ENCODE results near the gene OR1S1. TPM values are rescaled to one million over a fixed set of nuclear protein-coding genes. Genes with fewer than 3 reads are reported as not detected.

Gene OR1S1
- total RNA-seq, 2 experiments from 2014 or later = not detected

DNA sequence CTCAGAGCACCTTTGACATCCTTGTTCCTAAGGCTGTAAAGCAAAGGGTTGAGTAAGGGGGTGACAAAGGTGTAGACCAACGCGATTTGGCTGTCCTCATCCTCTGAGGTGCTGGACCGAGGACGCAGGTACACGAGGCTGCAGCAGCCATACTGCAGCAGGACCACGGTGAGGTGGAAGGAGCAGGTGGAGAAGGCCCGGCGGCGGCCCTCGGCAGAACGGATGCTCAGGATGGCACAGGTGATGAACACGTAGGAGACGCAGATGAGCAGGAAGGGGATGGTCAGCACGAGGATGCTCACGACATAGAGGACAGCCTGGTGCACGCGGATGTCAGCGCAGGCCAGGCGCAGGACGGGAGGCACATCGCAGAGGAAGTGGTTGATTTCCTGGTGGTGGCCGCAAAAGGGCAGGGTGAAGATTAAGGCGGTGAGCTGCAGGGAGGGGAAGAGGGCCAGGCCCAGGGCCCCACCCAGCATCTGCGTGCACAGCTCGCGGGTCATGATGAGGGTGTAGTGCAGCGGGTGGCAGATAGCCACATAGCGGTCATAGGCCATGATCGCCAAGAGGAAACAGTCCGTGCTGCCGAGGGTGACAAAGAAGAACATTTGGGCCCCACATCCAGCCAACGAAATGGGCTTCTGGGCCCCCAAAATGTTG is 15.6 kb downstream of the OR1S1 start:
- no peak for ATAC-seq (ENCODE audit: poor library complexity)
- H3K9me3 ChIP-seq (ENCODE audit: control insufficient read depth in 1 of 2, insufficient read depth in 1 of 2, low read length in 2 of 2) = peaks cover 0 to 8% of the 10 kb centered on the region in 2 experiments
- no peaks in the 10 kb centered on the region for H3K4me1 ChIP-seq (ENCODE audit: insufficient read depth, low read length)
- intact Hi-C loops (cut with DNase I, micrococcal nuclease) = no loop called here
- H3K4me3 ChIP-seq (ENCODE audit: low read length) = no peak overlapping the region
- Mint-ChIP-seq H3K4me1 (ENCODE audit: low read depth) (no peaks in the 10 kb centered on the region), H3K9me3 (no peaks in the 10 kb centered on the region), H3K36me3 (ENCODE audit: low read depth) (no peaks in the 10 kb centered on the region), H3K4me3 (no peak overlapping the region), H3K27ac (no peak overlapping the region), H3K27me3 (peaks cover 22% of the 10 kb centered on the region)
- TF ChIP-seq, protein P1, sequence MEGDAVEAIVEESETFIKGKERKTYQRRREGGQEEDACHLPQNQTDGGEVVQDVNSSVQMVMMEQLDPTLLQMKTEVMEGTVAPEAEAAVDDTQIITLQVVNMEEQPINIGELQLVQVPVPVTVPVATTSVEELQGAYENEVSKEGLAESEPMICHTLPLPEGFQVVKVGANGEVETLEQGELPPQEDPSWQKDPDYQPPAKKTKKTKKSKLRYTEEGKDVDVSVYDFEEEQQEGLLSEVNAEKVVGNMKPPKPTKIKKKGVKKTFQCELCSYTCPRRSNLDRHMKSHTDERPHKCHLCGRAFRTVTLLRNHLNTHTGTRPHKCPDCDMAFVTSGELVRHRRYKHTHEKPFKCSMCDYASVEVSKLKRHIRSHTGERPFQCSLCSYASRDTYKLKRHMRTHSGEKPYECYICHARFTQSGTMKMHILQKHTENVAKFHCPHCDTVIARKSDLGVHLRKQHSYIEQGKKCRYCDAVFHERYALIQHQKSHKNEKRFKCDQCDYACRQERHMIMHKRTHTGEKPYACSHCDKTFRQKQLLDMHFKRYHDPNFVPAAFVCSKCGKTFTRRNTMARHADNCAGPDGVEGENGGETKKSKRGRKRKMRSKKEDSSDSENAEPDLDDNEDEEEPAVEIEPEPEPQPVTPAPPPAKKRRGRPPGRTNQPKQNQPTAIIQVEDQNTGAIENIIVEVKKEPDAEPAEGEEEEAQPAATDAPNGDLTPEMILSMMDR (IDR thresholded peaks at IDR 0.05) = no peak
- peak in 1 of 14 experiments; percentile 9 for DNase-seq
- ChIA-PET POLR2A (no interaction called here), CTCF (no interaction called here)
- no peaks in the 10 kb centered on the region for H3K27me3 ChIP-seq (ENCODE audit: control insufficient read depth in 1 of 2, insufficient read depth in 2 of 2, low read length in 2 of 2)
- no peak overlapping the region for H3K27ac ChIP-seq (ENCODE audit: low read depth in 1 of 2, low read length in 2 of 2)
- H3K36me3 ChIP-seq (ENCODE audit: insufficient read depth, low read length) = no peaks in the 10 kb centered on the region

- ATAC-seq (ENCODE audit: poor library complexity) = no peak
- Histone ChIP-seq H3K36me3 (ENCODE audit: insufficient read depth, low read length) (no peaks in the 10 kb centered on the region), H3K27ac (ENCODE audit: low read depth in 1 of 2, low read length in 2 of 2) (no peak overlapping the region), H3K9me3 (ENCODE audit: control insufficient read depth in 1 of 2, insufficient read depth in 1 of 2, low read length in 2 of 2) (peaks cover 0 to 10% of the 10 kb centered on the region in 2 experiments), H3K27me3 (ENCODE audit: control insufficient read depth in 1 of 2, insufficient read depth in 2 of 2, low read length in 2 of 2) (peaks cover 0 to 7% of the 10 kb centered on the region in 2 experiments), H3K4me1 (ENCODE audit: insufficient read depth, low read length) (no peaks in the 10 kb centered on the region), H3K4me3 (ENCODE audit: low read length) (no peak overlapping the region)
- Mint-ChIP-seq H3K27ac (no peak overlapping the region), H3K4me1 (ENCODE audit: low read depth) (no peaks in the 10 kb centered on the region), H3K36me3 (ENCODE audit: low read depth) (no peaks in the 10 kb centered on the region), H3K9me3 (peaks cover 7% of the 10 kb centered on the region), H3K27me3 (peaks cover 10% of the 10 kb centered on the region), H3K4me3 (no peak overlapping the region)
- intact Hi-C loops (cut with DNase I, micrococcal nuclease) = no loop called here
- ChIA-PET CTCF (no interaction called here), POLR2A (no interaction called here)
- DNase-seq = no peak
- TF ChIP-seq, protein P1 (IDR thresholded peaks at IDR 0.05) = no peak
Observed at GRCh38 chr11:58243954-58244353, 31.4 kb downstream of the OR1S1 start.

- Mint-ChIP-seq H3K4me3 (no peak overlapping the region), H3K36me3 (ENCODE audit: low read depth) (no peaks in the 10 kb centered on the region), H3K9me3 (peaks cover 11% of the 10 kb centered on the region), H3K27me3 (peaks cover 9% of the 10 kb centered on the region), H3K27ac (no peak overlapping the region), H3K4me1 (ENCODE audit: low read depth) (no peaks in the 10 kb centered on the region)
- DNase-seq (no peak), ATAC-seq (ENCODE audit: poor library complexity) (no peak)
- Histone ChIP-seq H3K9me3 (ENCODE audit: control insufficient read depth in 1 of 2, insufficient read depth in 1 of 2, low read length in 2 of 2) (no peaks in the 10 kb centered on the region), H3K4me1 (ENCODE audit: insufficient read depth, low read length) (no peaks in the 10 kb centered on the region), H3K27ac (ENCODE audit: low read depth in 1 of 2, low read length in 2 of 2) (no peak overlapping the region), H3K27me3 (ENCODE audit: control insufficient read depth in 1 of 2, insufficient read depth in 2 of 2, low read length in 2 of 2) (no peaks in the 10 kb centered on the region), H3K4me3 (ENCODE audit: low read length) (no peak overlapping the region), H3K36me3 (ENCODE audit: insufficient read depth, low read length) (no peaks in the 10 kb centered on the region)
- CTCF ChIA-PET = no interaction called here
- POLR2A ChIA-PET = no interaction called here
- TF ChIP-seq, protein P1 (IDR thresholded peaks at IDR 0.05) = no peak
- intact Hi-C loops (cut with DNase I, micrococcal nuclease) = no loop called here
Observed at GRCh38 chr11:58254936-58255335, 42.4 kb downstream of the OR1S1 start.
